NOMO-1 treated with dmso at 0.1 percent for 144 hours (cell line): ENCODE measurements around the gene KLHL28.
"Not testable (repeated sequence)": the region's sequence is repeated elsewhere in the genome, so short reads cannot be mapped to it uniquely, and the experiment has no call there.

Experiments used
- DNase-seq: peaks from one replicate; lab custom pipeline; 2025; ENCODE audit not compliant: unreplicated experiment; lab: John Stamatoyannopoulos, UW

The KLHL28 gene

DNA sequence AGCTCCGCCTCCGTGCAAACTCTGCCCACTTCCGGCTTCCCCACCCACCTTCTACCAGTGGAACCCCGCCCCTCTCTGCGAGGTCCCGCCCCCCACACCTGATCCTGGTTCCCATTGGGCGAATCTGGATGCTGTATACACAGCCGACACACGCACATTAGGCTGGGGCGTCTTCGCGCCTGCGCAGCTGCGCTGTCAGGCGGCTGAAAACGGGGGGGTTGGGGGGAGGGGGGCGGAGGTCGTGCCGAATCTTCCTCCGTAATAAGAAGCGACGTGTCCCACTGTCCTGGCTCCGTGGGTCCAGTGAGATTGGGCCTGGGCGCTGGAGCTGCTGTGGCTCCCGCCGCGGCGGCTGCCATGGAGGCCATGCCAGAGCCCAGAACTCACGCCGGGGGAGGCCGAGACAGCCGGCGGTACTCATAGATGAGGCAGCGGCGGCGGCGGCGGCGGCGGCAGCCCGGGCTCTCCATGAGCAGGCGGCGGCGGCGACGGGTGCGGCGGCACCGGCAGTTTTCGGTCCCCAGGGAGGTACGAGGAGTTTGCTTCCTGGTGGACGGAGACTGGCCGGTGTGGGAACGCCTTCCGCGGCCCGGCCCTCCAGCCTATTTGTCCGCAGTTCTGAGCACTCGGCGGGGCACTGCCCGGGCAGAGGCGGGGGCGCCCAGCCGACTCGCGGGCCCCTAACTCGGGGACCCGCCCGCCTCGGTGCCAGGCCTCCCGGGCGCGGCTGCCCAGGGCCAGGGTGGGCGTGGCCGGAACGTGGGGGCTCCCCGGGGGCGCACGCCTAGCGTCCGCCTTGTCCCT lies 64.5 kb downstream of the KLHL28 start:
- peak; percentile 84 for DNase-seq

DNA sequence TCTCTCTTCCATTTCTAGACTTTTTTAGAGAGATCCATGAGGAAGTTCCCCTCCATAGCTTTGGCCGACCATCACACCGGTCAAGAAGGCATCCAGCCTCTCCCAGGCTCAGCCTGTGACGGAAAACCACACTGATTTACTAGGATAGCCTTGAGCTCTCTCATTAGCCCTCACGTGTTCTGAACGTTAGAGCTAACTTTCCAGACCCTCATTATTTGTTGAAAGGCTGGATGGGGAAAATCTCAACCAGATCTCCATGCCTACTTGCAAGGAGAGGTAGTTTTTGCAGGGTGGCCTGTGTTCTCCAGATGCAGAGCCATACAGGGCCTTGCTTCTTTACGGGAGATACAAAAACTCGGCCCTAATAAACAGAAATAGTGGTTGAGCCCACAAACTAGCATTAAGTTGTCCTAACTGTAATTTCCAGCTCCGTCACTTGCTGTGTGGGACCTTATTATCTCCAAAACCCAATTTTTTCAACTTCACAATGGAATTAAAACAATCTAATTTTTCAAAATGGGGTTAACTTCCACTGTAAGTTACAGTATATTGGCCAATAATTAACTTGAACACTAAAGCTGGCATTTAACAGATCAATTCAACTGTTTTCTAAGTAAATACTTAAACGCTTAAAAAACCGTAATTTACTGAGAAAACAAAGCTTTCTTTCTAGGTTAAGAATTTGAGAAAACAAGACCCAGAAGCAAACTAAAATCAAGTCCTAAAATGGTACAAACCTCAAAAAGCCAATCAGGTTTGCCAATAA lies 65.3 kb downstream of the KLHL28 start:
- DNase-seq, result no peak

DNA sequence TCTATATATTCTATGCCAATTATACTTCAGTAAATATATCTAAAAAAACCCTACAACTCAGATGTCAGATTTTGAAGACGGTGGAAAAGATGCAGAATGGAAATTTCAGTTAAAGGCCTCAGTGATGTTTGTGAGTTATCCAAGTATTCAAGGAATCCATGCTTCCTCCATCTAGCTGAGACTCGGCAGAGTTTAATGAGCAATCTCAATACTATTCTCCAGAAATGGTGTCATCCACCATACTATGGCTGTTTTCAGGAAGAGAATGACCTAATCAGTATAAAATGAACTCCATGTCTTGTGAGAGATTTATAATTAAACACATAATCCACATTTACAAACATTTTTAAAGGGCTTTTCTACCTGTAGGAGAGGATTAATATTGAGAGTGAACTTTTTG lies 66.0 kb downstream of the KLHL28 start:
- DNase-seq, result no peak

DNA sequence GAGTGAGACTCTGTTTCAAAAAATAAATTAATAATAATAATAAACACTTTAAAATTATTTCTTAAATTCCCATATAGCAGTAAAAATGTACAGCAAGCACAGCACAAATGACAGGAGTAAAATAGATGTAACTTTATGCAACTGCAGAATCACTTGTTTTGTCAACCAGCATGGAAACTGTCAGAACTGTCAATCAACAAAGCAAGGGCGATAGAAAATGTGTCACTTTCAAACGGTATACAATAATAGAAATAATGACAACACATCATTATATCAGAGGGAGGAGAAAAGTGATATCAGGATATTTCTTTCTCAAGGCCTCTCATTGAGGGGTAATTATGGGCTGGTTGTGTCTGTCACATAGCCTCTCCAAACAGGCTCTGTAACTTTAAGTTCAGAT lies 68.2 kb downstream of the KLHL28 start:
- DNase-seq, result no peak

DNA sequence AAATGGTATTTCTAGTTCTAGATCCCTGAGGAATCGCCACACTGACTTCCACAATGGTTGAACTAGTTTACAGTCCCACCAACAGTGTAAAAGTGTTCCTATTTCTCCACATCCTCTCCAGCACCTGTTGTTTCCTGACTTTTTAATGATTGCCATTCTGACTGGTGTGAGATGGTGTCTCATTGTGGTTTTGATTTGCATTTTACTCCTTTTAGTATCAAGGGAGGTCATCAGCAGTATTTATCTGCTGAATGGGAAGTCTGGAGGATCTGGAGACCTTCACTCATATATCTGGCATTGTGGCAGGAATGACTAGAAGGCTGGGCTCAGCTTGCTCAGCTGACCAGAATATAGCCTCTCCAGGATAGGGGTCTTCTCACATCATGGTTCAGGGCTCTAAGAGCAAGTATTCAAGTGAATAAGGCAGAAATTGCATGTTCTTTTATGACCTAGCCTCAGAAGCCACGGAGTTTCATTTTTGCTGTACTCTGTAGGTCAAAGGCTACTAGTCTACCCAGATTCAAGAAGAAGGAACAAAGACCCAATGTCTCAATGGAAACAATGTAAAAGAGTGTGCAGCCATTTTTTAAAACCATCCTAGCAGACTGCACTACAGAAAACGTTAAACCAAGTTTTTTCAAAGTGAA lies 69.9 kb downstream of the KLHL28 start:
- not testable (repeated sequence) for DNase-seq

DNA sequence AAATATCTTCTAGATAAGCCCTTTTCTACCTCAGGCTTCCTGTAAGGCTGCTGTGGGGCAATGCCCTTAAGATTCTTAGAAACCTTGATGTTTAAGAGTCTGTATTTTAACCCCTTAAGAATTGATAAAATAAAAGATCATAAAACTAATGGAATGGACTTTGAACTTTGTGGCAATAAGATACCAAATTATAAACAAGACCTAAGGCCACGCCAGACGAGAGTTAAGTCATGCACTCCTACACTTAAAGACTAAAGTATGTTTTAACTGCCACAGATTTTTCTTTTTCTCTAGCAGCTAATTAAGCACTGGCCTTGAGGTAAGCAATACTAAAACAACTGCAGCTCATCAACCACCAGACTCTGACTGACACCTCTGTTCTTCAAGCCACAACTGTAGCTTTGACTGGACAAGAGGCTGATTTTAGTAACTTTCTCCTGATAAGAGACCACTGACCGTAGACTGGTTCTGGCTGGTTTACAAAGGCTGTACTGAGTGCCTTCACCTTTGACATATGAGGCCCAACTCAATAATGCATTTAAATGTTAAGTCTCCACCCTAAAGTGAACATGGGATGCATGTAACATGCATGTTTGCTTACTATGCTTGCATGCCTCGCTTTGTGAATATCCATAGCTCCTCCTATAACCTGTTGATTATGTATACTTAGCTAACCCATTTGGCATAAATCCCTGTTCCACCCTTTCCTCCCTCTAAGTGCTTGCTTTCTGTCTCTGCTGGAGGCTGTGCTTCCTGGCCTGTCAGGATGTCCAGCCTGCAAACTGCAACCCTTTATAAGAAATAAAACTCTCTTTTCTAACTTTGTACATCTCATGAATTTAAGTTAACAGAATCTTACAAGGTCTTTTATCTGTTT lies 71.9 kb downstream of the KLHL28 start:
- DNase-seq, result no peak

DNA sequence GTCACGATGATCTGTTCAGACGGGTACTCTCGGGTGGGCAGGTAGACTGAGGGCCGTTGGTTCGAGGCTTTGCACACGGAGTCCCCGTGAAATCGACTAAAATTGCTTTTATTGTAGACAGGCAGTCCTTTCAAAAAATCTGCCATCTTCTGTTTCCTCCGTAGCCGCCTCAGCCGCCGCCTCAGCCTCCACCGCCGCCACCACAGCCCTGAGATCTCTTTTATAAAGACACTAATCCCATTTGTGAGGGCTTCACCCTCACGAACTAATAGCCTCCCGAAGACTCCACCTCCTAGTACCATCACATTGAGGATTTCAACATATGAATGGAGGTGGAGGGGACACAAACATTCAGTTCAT lies 74.2 kb downstream of the KLHL28 start:
- no peak for DNase-seq

DNA sequence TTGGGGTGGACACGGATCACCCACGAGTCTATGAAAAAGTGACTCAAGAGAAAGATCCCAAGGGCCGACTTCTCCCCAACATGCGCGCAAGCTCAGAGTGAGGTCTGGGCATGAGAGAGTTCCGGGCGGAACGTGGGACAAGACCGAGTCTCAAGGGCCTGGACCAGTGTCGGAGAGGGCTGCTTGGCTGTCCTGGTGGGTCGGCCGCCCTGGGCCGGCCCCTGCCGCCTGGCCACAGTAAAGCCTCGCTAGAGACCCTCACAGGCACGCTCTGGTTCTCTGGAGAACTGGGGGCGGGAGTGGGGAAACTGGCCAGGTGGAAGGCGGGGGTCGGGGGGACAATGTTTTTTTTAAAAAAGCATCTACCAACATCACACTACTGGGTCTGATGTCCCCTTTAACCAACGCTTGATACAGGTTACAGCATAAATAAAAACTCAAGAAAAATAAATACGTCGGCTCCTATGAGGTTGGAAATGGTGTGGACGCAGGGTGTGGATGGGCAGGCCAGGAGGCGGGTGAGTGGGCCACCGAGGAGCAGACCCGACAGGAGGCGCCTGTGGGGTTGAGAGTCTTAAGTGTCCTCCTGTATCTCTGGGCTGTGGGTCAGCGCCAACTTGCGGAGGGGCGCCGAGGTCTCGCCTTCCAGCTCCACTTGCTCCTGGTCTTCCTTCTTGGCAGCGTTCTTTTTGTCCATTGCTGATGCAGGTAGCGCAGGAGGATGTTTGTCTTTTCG lies 74.7 kb downstream of the KLHL28 start:
- no peak for DNase-seq

DNA sequence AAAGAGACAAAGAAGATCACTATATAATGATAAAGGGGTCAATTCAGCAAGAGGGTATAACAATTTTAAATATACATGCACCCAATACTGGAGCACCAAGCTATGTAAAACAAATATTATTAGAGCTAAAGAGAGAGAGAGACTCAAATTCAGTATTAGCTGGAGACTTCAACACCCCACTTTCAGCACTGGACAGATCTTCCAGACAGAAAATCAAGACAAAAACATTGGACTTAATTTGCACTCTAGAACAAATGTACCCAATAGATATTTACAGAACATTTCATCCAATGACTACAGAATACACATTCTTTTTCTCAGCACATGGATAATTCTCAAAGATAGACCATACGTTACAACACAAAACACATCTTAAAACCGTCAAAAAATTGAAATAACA lies 81.0 kb downstream of the KLHL28 start:
- no peak for DNase-seq
